Nephron progenitor cell (in vitro differentiated cells): ENCODE data around the gene OR51E1.

ENCODE experiments used
- DNase-seq: peaks from one replicate; pipeline ENCODE4 v3.0.0; 2021
- H3K27ac Mint-ChIP-seq: 2 replicates; pipeline ENCODE4 v1.8.0; 2021; ENCODE audit warnings: mild to moderate bottlenecking, moderate library complexity, mixed read lengths
- H3K27me3 Mint-ChIP-seq: 2 replicates; pipeline ENCODE4 v1.8.0; 2021; ENCODE audit warnings: mild to moderate bottlenecking, low read depth, mixed read lengths; ENCODE audit not compliant: poor library complexity
- H3K36me3 Mint-ChIP-seq: 2 replicates; pipeline ENCODE4 v1.8.0; 2021; ENCODE audit warnings: low read depth, mixed read lengths
- H3K4me1 Mint-ChIP-seq: 2 replicates; pipeline ENCODE4 v1.8.0; 2021; ENCODE audit warnings: mixed read lengths
- H3K4me3 Mint-ChIP-seq: 2 replicates; pipeline ENCODE4 v1.8.0; 2021; ENCODE audit warnings: mild to moderate bottlenecking, moderate library complexity, mixed read lengths
- H3K9me3 Mint-ChIP-seq: 2 replicates; pipeline ENCODE4 v1.8.0; 2021; ENCODE audit warnings: mild to moderate bottlenecking, moderate library complexity, mixed read lengths
- CTCF ChIP-seq: fragments of 200-600 bp; sonication (generic); IDR thresholded peaks from 2 replicates; pipeline ENCODE4 v1.5.0; 2021; ENCODE audit warnings: antibody characterized with exemption

The OR51E1 gene

GRCh38 chr11:4636136-4636535 is 7.6 kb upstream of the OR51E1 start:
- DNase-seq = no peak
- H3K4me1 Mint-ChIP-seq = no peaks in the 10 kb centered on the region
- no peak for TF ChIP-seq CTCF
- peaks cover 4% of the 10 kb centered on the region for H3K27me3 Mint-ChIP-seq
- no peaks in the 10 kb centered on the region for H3K36me3 Mint-ChIP-seq
- peaks cover 11% of the 10 kb centered on the region for H3K9me3 Mint-ChIP-seq
- no peak overlapping the region for H3K27ac Mint-ChIP-seq
- H3K4me3 Mint-ChIP-seq = no peak overlapping the region

GRCh38 chr11:4636962-4637661 is 6.7 kb upstream of the OR51E1 start, which contains the start of gene OR51D1:
Gene OR51D1 (plus strand): TSS chr11:4637477. CDS start chr11:4639791, 2,314 bp downstream.
- Mint-ChIP-seq H3K27me3 (peaks cover 4% of the 10 kb centered on the region), H3K9me3 (peaks cover 1% of the 10 kb centered on the region), H3K4me3 (no peak within 1 kb of the TSS), H3K36me3 (no peaks in the 10 kb centered on the region), H3K4me1 (peaks cover 6% of the 10 kb centered on the region), H3K27ac (no peak within 1 kb of the TSS)
- DNase-seq = peak; percentile 86
- TF ChIP-seq CTCF = peak; percentile 88

GRCh38 chr11:4637662-4638047 is 6.1 kb upstream of the OR51E1 start:
- Mint-ChIP-seq H3K27ac (no peak overlapping the region), H3K36me3 (no peaks in the 10 kb centered on the region), H3K4me3 (no peak overlapping the region), H3K4me1 (peaks cover 12% of the 10 kb centered on the region), H3K27me3 (peaks cover 4% of the 10 kb centered on the region), H3K9me3 (no peaks in the 10 kb centered on the region)
- TF ChIP-seq CTCF = no peak
- DNase-seq = no peak

DNA sequence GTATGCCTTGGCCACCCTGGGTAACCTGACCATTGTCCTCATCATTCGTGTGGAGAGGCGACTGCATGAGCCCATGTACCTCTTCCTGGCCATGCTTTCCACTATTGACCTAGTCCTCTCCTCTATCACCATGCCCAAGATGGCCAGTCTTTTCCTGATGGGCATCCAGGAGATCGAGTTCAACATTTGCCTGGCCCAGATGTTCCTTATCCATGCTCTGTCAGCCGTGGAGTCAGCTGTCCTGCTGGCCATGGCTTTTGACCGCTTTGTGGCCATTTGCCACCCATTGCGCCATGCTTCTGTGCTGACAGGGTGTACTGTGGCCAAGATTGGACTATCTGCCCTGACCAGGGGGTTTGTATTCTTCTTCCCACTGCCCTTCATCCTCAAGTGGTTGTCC is 3.9 kb upstream of the OR51E1 start:
- Mint-ChIP-seq H3K4me1 (peaks cover 34% of the 10 kb centered on the region), H3K4me3 (no peak overlapping the region), H3K36me3 (no peaks in the 10 kb centered on the region), H3K27me3 (peaks cover 2% of the 10 kb centered on the region), H3K27ac (no peak overlapping the region), H3K9me3 (no peaks in the 10 kb centered on the region)
- TF ChIP-seq CTCF = no peak
- DNase-seq = no peak

DNA sequence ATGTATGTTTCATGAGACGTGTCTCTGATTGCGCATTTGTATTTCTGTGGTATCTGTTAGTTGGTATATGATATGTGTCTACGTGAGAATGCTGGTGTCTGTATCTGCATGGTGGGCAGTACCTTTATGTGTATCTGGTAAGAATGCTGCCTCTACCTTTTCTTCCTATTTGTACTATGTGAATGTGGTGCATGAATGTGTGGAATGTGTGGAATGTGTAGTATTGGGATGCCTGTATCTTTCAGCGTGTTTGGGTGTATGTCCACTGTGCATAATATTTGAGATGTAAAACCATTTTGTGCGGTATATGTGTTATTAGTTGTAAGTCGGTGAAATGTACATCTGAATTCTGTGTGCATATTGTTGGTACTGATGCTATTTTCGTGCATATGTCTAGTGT is 2.3 kb upstream of the OR51E1 start:
- H3K36me3 Mint-ChIP-seq = no peaks in the 10 kb centered on the region
- no peak for DNase-seq
- H3K9me3 Mint-ChIP-seq = no peaks in the 10 kb centered on the region
- H3K4me1 Mint-ChIP-seq = peaks cover 41% of the 10 kb centered on the region
- H3K27ac Mint-ChIP-seq = no peak overlapping the region
- no peak overlapping the region for H3K4me3 Mint-ChIP-seq
- H3K27me3 Mint-ChIP-seq = peaks cover 2% of the 10 kb centered on the region
- no peak for TF ChIP-seq CTCF

- H3K27ac Mint-ChIP-seq = no peak overlapping the region
Measured at GRCh38 chr11:4642043-4642442, 1.7 kb upstream of the OR51E1 start.

More at GRCh38 chr11:4642043-4642442, 1.7 kb upstream of the OR51E1 start:
- no peak for TF ChIP-seq CTCF
- DNase-seq = no peak
- no peaks in the 10 kb centered on the region for H3K36me3 Mint-ChIP-seq
- H3K9me3 Mint-ChIP-seq = no peaks in the 10 kb centered on the region
- H3K4me1 Mint-ChIP-seq = peaks cover 41% of the 10 kb centered on the region
- peaks cover 2% of the 10 kb centered on the region for H3K27me3 Mint-ChIP-seq
- H3K4me3 Mint-ChIP-seq = no peak overlapping the region
